Trophoblast cell (in vitro differentiated cells and primary cell): ENCODE data around the gene FBXL17.

ENCODE experiments used
- DNase-seq, 2 donors: peaks; one replicate each; pipeline ENCODE4 v3.0.0-alpha.2; 2016
- H2AFZ ChIP-seq: 2 replicates; pipeline ENCODE4 v1.6.1; 2013; ENCODE audit warnings: low read length, moderate library complexity, mild to moderate bottlenecking; ENCODE audit not compliant: insufficient read depth, poor library complexity
- H2AK5ac ChIP-seq: 2 replicates; pipeline ENCODE4 v1.6.1; 2013; ENCODE audit warnings: mild to moderate bottlenecking, low read length
- H2BK120ac ChIP-seq: 2 replicates; pipeline ENCODE4 v1.6.1; 2013; ENCODE audit warnings: low read length, mild to moderate bottlenecking, moderate library complexity; ENCODE audit not compliant: insufficient read depth, poor library complexity
- H2BK12ac ChIP-seq: 2 replicates; pipeline ENCODE4 v1.6.1; 2013; ENCODE audit warnings: mild to moderate bottlenecking, low read length, moderate library complexity
- H2BK5ac ChIP-seq: 2 replicates; pipeline ENCODE4 v1.6.1; 2013; ENCODE audit warnings: low read length, low read depth, moderate library complexity, mild to moderate bottlenecking; ENCODE audit not compliant: poor library complexity
- H3K14ac ChIP-seq: 2 replicates; pipeline ENCODE4 v1.6.1; 2013; ENCODE audit warnings: mild to moderate bottlenecking, low read length
- H3K18ac ChIP-seq: 2 replicates; pipeline ENCODE4 v1.6.1; 2013; ENCODE audit warnings: mild to moderate bottlenecking, low read length
- H3K23ac ChIP-seq: 2 replicates; pipeline ENCODE4 v1.6.1; 2013; ENCODE audit warnings: low read length
- H3K27ac ChIP-seq: 2 replicates; pipeline ENCODE4 v1.5.1; 2013; ENCODE audit warnings: low read depth, mild to moderate bottlenecking, inconsistent platforms, low read length, moderate library complexity
- H3K27me3 ChIP-seq: 2 replicates; pipeline ENCODE4 v1.6.1; 2013; ENCODE audit warnings: inconsistent platforms, mild to moderate bottlenecking, low read length, moderate library complexity; ENCODE audit not compliant: insufficient read depth
- H3K36me3 ChIP-seq, 2 experiments: 1 replicate in 1 of 2; 2 replicates in 1 of 2; pipeline ENCODE4 v1.6.1; 2013; ENCODE audit warnings: low read length in 2 of 2, mild to moderate bottlenecking in 2 of 2, moderate library complexity in 1 of 2; ENCODE audit not compliant: insufficient read depth in 2 of 2, control insufficient read depth in 1 of 2
- H3K4ac ChIP-seq: 2 replicates; pipeline ENCODE4 v1.6.1; 2013; ENCODE audit warnings: low read depth, mild to moderate bottlenecking, low read length, moderate library complexity
- H3K4me1 ChIP-seq, 2 experiments: 1 replicate in 1 of 2; 2 replicates in 1 of 2; pipeline ENCODE4 v1.6.1; 2013; ENCODE audit warnings: low read length in 2 of 2, mild to moderate bottlenecking in 2 of 2, moderate library complexity in 1 of 2; ENCODE audit not compliant: insufficient read depth in 2 of 2, control insufficient read depth in 1 of 2
- H3K4me2 ChIP-seq: 2 replicates; pipeline ENCODE4 v1.6.1; 2013; ENCODE audit warnings: inconsistent platforms, mild to moderate bottlenecking, low read length, moderate library complexity
- H3K4me3 ChIP-seq: 2 replicates; pipeline ENCODE4 v1.5.1; 2013; ENCODE audit warnings: mild to moderate bottlenecking, low read depth, low read length, inconsistent platforms
- H3K79me1 ChIP-seq: one replicate; pipeline ENCODE4 v1.6.1; 2013; ENCODE audit warnings: low read length
- H3K79me2 ChIP-seq: 2 replicates; pipeline ENCODE4 v1.6.1; 2013; ENCODE audit warnings: low read length, mild to moderate bottlenecking; ENCODE audit not compliant: control insufficient read depth, insufficient read depth, poor library complexity
- H3K9ac ChIP-seq: 2 replicates; pipeline ENCODE4 v1.6.1; 2013; ENCODE audit warnings: mild to moderate bottlenecking, low read length
- H3K9me3 ChIP-seq: 2 replicates; pipeline ENCODE4 v1.6.1; 2013; ENCODE audit warnings: low read depth, mild to moderate bottlenecking, control low read depth, inconsistent platforms, low read length; ENCODE audit not compliant: insufficient read depth
- H4K12ac ChIP-seq: 2 replicates; pipeline ENCODE4 v1.6.1; 2013; ENCODE audit warnings: low read depth, mild to moderate bottlenecking, low read length, moderate library complexity
- H4K8ac ChIP-seq: 2 replicates; pipeline ENCODE4 v1.6.1; 2013; ENCODE audit warnings: low read depth, mild to moderate bottlenecking, low read length, moderate library complexity
- H4K91ac ChIP-seq: one replicate; pipeline ENCODE4 v1.6.1; 2013; ENCODE audit warnings: low read depth, mild to moderate bottlenecking, low read length, moderate library complexity
- WGBS: extraction: QIAGEN DNeasy Blood & Tissue Kit; methylation state at CpG from one replicate; pipeline ENCODE4 v1.1.7; 2013; ENCODE audit warnings: missing lambda C conversion rate; ENCODE audit not compliant: insufficient read length, insufficient coverage; ENCODE audit errors: extremely low coverage; 5-methylcytosine and 5-hydroxymethylcytosine counted together

The FBXL17 gene

GRCh38 chr5:108381350-108381953 is 446 bp downstream of the FBXL17 start:
- H3K4me3 ChIP-seq, result peak overlapping the region; percentile 91
- peak overlapping the region; percentile 60 for H2BK5ac ChIP-seq
- peak overlapping the region; percentile 90 for H4K91ac ChIP-seq
- H2AFZ ChIP-seq, result peak overlapping the region; percentile 82
- peak overlapping the region; percentile 95 for H4K12ac ChIP-seq
- peak overlapping the region; percentile 92 for H3K27ac ChIP-seq
- peak overlapping the region; percentile 100 for H4K8ac ChIP-seq
- peak overlapping the region; percentile 85 for H3K9ac ChIP-seq
- no peaks in the 10 kb centered on the region for H3K4me1 ChIP-seq
- WGBS, result no CpG with 5 or more reads among the region's 74 CpGs
- H3K18ac ChIP-seq, result peak overlapping the region; percentile 89
- no peak overlapping the region for H2BK12ac ChIP-seq
- H3K9me3 ChIP-seq, result no peaks in the 10 kb centered on the region
- no peaks in the 10 kb centered on the region for H3K27me3 ChIP-seq
- H3K79me1 ChIP-seq, result peaks cover 15% of the 10 kb centered on the region
- peak overlapping the region; percentile 34 for H2AK5ac ChIP-seq
- peak overlapping the region; percentile 76 for H3K4me2 ChIP-seq
- H2BK120ac ChIP-seq, result peak overlapping the region; percentile 86
- peaks cover 14% of the 10 kb centered on the region for H3K79me2 ChIP-seq
- no peak overlapping the region for H3K23ac ChIP-seq
- no peaks in the 10 kb centered on the region for H3K36me3 ChIP-seq
- peak overlapping the region; percentile 44 for H3K4ac ChIP-seq
- DNase-seq, result peak; percentile 69 to 76
- H3K14ac ChIP-seq, result peak overlapping the region; percentile 95

GRCh38 chr5:108380531-108381349 is 1.2 kb downstream of the FBXL17 start:
- peak overlapping the region; percentile 90 for H4K91ac ChIP-seq
- no peak overlapping the region for H2BK12ac ChIP-seq
- H2BK120ac ChIP-seq, result peak overlapping the region; percentile 93
- peak overlapping the region; percentile 100 for H4K8ac ChIP-seq
- H3K9ac ChIP-seq, result peak overlapping the region; percentile 85
- H3K79me2 ChIP-seq, result peaks cover 14% of the 10 kb centered on the region
- peak overlapping the region; percentile 95 for H4K12ac ChIP-seq
- H2BK5ac ChIP-seq, result peak overlapping the region; percentile 74
- peak overlapping the region; percentile 92 for H2AFZ ChIP-seq
- H3K4me3 ChIP-seq, result peak overlapping the region; percentile 91
- no peak overlapping the region for H3K23ac ChIP-seq
- no peaks in the 10 kb centered on the region for H3K9me3 ChIP-seq
- peaks cover 15% of the 10 kb centered on the region for H3K79me1 ChIP-seq
- H2AK5ac ChIP-seq, result no peak overlapping the region
- H3K27me3 ChIP-seq, result no peaks in the 10 kb centered on the region
- H3K4me1 ChIP-seq, result no peaks in the 10 kb centered on the region
- peak overlapping the region; percentile 93 for H3K4me2 ChIP-seq
- H3K18ac ChIP-seq, result peak overlapping the region; percentile 93
- no peaks in the 10 kb centered on the region for H3K36me3 ChIP-seq
- peak overlapping the region; percentile 92 for H3K27ac ChIP-seq
- DNase-seq, result peak in 1 of 2 donors; percentile 23
- peak overlapping the region; percentile 95 for H3K14ac ChIP-seq
- no CpG with 5 or more reads among the region's 85 CpGs for WGBS
- peak overlapping the region; percentile 52 for H3K4ac ChIP-seq

- Histone ChIP-seq H4K91ac (no peak overlapping the region), H3K27me3 (no peaks in the 10 kb centered on the region), H4K8ac (peak overlapping the region; percentile 100), H3K36me3 (no peaks in the 10 kb centered on the region), H2BK12ac (no peak overlapping the region), H3K9me3 (no peaks in the 10 kb centered on the region), H2AK5ac (no peak overlapping the region), H3K23ac (no peak overlapping the region), H3K9ac (peak overlapping the region; percentile 84), H3K18ac (no peak overlapping the region), H3K14ac (no peak overlapping the region), H3K4me3 (peak overlapping the region; percentile 91), H3K4me1 (no peaks in the 10 kb centered on the region), H2AFZ (no peak overlapping the region), H3K4ac (peak overlapping the region; percentile 52), H3K79me1 (peaks cover 15% of the 10 kb centered on the region), H2BK5ac (no peak overlapping the region), H3K4me2 (peak overlapping the region; percentile 93), H3K79me2 (peaks cover 14% of the 10 kb centered on the region), H3K27ac (no peak overlapping the region), H4K12ac (no peak overlapping the region), H2BK120ac (no peak overlapping the region)
- WGBS, result no CpG with 5 or more reads among the region's 8 CpGs
- peak in 1 of 2 donors; percentile 26 for DNase-seq
Measured at GRCh38 chr5:108379722-108380530, 2.0 kb downstream of the FBXL17 start.

- H3K79me2 ChIP-seq, result peaks cover 4% of the 10 kb centered on the region
- no peak overlapping the region for H2AK5ac ChIP-seq
- H2BK5ac ChIP-seq, result no peak overlapping the region
- H3K4me3 ChIP-seq, result no peak overlapping the region
- no peak overlapping the region for H3K9ac ChIP-seq
- H3K4ac ChIP-seq, result no peak overlapping the region
- H3K4me2 ChIP-seq, result no peak overlapping the region
- H3K4me1 ChIP-seq, result no peaks in the 10 kb centered on the region
- no peak overlapping the region for H3K18ac ChIP-seq
- DNase-seq, result no peak
- peaks cover 3 to 6% of the 10 kb centered on the region in 2 experiments for H3K36me3 ChIP-seq
- WGBS, result no CpG with 5 or more reads among the region's 1 CpG
- H3K23ac ChIP-seq, result no peak overlapping the region
- H2BK120ac ChIP-seq, result no peak overlapping the region
- no peak overlapping the region for H2AFZ ChIP-seq
- no peak overlapping the region for H3K27ac ChIP-seq
- no peak overlapping the region for H4K8ac ChIP-seq
- no peaks in the 10 kb centered on the region for H3K27me3 ChIP-seq
- H4K12ac ChIP-seq, result no peak overlapping the region
- H2BK12ac ChIP-seq, result no peak overlapping the region
- H4K91ac ChIP-seq, result no peak overlapping the region
- H3K79me1 ChIP-seq, result peaks cover 3% of the 10 kb centered on the region
- H3K14ac ChIP-seq, result no peak overlapping the region
- peaks cover 4% of the 10 kb centered on the region for H3K9me3 ChIP-seq
Measured at GRCh38 chr5:108375768-108376167, 6.1 kb downstream of the FBXL17 start.
